ENCODE data around the gene FNIP2. TPM values are rescaled to one million over a fixed set of nuclear protein-coding genes. Genes with fewer than 3 reads are reported as not detected.
"Not testable (repeated sequence)": the region's sequence is repeated elsewhere in the genome, so short reads cannot be mapped to it uniquely, and the experiment has no call there.

FNIP2 gene
- total and polyA plus RNA-seq, 7 donors, result 15.6 to 92.1 (median 33.3) TPM

DNA sequence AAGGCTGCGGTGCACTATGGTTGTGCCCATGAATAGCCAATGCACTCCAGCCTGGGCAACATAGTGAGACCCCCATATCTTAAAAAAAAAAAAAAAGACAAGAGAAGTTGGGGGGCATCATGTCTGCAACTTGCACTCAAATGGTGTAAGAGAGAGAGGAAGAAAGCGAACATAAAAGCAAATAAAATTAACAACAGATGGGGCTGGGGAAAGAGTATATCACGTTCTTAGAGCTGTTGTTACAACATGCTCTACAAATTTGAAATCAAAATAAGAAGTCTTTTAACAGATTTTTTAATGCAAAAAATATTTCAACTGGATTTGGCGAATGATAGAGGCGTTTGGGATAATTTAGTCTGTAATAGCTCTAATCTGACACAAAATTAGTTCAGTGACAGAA lies 144.9 kb downstream of the FNIP2 start:
- no peaks in the 10 kb centered on the region for H3K36me3 ChIP-seq (ENCODE audit: insufficient read depth in 1 of 2, low read depth in 1 of 2)
- intact Hi-C loops (cut with DNase I), result loop anchor here in 1 of 2 donors (5.0 kb wide), 1 partner anchor 264 kb away; no protein-coding TSS in a partner anchor
- no peak overlapping the region for H3K27ac ChIP-seq
- no peaks in the 10 kb centered on the region for H3K9me3 ChIP-seq
- peak in 1 of 4 donors; percentile 21 for ATAC-seq
- TF ChIP-seq, protein P1, sequence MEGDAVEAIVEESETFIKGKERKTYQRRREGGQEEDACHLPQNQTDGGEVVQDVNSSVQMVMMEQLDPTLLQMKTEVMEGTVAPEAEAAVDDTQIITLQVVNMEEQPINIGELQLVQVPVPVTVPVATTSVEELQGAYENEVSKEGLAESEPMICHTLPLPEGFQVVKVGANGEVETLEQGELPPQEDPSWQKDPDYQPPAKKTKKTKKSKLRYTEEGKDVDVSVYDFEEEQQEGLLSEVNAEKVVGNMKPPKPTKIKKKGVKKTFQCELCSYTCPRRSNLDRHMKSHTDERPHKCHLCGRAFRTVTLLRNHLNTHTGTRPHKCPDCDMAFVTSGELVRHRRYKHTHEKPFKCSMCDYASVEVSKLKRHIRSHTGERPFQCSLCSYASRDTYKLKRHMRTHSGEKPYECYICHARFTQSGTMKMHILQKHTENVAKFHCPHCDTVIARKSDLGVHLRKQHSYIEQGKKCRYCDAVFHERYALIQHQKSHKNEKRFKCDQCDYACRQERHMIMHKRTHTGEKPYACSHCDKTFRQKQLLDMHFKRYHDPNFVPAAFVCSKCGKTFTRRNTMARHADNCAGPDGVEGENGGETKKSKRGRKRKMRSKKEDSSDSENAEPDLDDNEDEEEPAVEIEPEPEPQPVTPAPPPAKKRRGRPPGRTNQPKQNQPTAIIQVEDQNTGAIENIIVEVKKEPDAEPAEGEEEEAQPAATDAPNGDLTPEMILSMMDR (IDR thresholded peaks at IDR 0.05), result no peak
- H3K4me3 ChIP-seq, result no peak overlapping the region
- H3K27me3 ChIP-seq (ENCODE audit: insufficient read depth in 3 of 3, low read length in 2 of 3), result no peaks in the 10 kb centered on the region
- no peak for DNase-seq
- peaks cover 15% of the 10 kb centered on the region for H3K4me1 ChIP-seq
- 54 to 68% (median 66%) methylated on average over 5 of the region's 5 CpGs for WGBS, 3 donors

GRCh38 chr4:158914218-158914617 lies 145.4 kb downstream of the FNIP2 start:
- H3K4me3 ChIP-seq, result no peak overlapping the region
- H3K36me3 ChIP-seq (ENCODE audit: insufficient read depth in 1 of 2, low read depth in 1 of 2), result no peaks in the 10 kb centered on the region
- WGBS, 3 donors, result 32 to 44% (median 36%) methylated on average over 5 of the region's 5 CpGs
- ATAC-seq, result peak; percentile 45 to 88 (median 78)
- TF ChIP-seq, protein P1 (IDR thresholded peaks at IDR 0.05), result no peak
- H3K27me3 ChIP-seq (ENCODE audit: insufficient read depth in 3 of 3, low read length in 2 of 3), result no peaks in the 10 kb centered on the region
- intact Hi-C loops (cut with DNase I), result loop anchor here in 1 of 2 donors (5.0 kb wide), 1 partner anchor 263 kb away; no protein-coding TSS in a partner anchor
- H3K27ac ChIP-seq, result no peak overlapping the region
- peaks cover 15% of the 10 kb centered on the region for H3K4me1 ChIP-seq
- DNase-seq, result no peak
- H3K9me3 ChIP-seq, result no peaks in the 10 kb centered on the region

DNA sequence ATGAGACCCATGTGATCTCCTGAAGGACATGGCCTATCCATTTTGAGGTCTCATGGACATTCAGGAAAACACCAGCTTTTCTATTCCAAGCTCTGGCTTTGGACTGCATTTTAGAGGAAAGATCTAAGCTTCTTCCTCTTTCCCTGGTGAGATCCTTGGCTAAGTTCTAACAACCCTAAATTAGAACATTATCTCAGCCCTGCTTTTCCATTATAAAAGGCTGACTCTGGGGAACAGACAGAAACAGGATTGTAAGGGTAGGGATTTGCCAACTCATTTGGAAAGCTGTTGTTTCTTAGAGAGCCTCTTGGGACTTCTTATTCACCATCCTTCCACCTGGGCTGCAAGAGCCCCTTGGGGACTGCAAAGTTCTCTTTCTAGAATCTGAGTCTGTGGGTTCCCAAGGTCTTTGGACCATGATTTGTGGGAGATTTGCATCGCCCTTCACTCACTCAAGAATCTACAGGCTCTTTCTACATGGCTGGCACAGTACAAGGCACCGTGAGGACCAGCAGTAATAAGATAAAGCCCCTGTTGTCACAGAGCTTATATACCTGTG lies 146.9 kb downstream of the FNIP2 start:
- intact Hi-C loops (cut with DNase I), result no loop called here
- WGBS, 3 donors, result 82 to 94% (median 85%) methylated on average over 2 of the region's 2 CpGs
- Histone ChIP-seq H3K4me1 (peaks cover 15% of the 10 kb centered on the region), H3K4me3 (no peak overlapping the region), H3K27ac (no peak overlapping the region), H3K9me3 (no peaks in the 10 kb centered on the region), H3K36me3 (ENCODE audit: insufficient read depth in 1 of 2, low read depth in 1 of 2) (no peaks in the 10 kb centered on the region), H3K27me3 (ENCODE audit: insufficient read depth in 3 of 3, low read length in 2 of 3) (no peaks in the 10 kb centered on the region)
- no peak for ATAC-seq
- TF ChIP-seq, protein P1 (IDR thresholded peaks at IDR 0.05), result no peak
- no peak for DNase-seq

DNA sequence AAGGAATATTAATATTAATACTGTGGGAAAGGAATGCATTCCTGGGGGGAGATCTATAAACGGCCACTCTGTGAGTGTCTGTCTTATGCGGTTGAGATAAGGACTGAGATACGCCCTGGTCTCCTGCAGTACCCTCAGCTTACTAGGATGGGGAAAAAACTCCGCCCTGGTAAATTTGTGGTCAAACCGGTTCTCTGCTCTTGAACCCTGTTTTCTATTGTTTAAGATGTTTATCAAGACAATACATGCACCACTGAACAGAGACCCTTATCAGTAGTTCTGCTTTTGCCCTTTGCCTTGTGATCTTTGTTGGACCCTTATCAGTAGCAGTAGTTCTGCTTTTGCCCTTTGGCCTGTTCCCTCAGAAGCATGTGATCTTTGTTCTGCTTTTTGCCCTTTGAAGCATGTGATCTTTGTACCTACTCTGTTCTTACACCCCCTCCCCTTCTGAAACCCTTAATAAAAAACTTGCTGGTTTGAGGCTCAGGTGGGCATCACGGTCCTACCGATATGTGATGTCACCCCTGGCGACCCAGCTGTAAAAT lies 151.7 kb downstream of the FNIP2 start:
- intact Hi-C loops (cut with DNase I), result not testable (repeated sequence)
- WGBS, 3 donors, result 82 to 94% (median 87%) methylated on average over 8 of the region's 8 CpGs

DNA sequence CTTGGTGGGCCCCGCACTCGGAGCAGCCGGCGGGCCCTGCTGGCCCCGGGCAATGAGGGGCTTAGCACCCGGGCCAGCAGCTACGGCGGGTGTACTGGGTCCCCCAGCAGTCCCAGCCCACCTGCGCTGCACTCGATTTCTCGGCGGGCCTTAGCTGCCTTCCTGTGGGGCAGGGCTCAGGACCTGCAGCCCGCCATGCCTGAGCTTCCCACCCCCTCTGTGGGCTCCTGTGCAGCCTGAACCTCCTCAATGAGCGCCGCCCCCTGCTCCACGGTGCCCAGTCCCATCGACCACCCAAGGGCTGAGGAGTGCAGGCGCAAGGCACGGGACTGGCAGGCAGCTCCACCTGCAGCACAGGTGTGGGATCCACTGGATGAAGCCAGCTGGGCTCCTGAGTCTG lies 158.9 kb downstream of the FNIP2 start:
- H3K4me3 ChIP-seq; DNase-seq; ATAC-seq; H3K4me1 ChIP-seq; intact Hi-C loops (cut with DNase I); H3K27me3 ChIP-seq (ENCODE audit: insufficient read depth in 3 of 3, low read length in 2 of 3); H3K27ac ChIP-seq; H3K36me3 ChIP-seq (ENCODE audit: insufficient read depth in 1 of 2, low read depth in 1 of 2); H3K9me3 ChIP-seq: not testable (repeated sequence)
- WGBS, 3 donors, result 95 to 98% (median 98%) methylated on average over 13 to 19 of the region's 19 CpGs

More for the DNA sequence above, 151.7 kb downstream of the FNIP2 start:
- not testable (repeated sequence) for H3K4me1 ChIP-seq; ATAC-seq; H3K27me3 ChIP-seq (ENCODE audit: insufficient read depth in 3 of 3, low read length in 2 of 3); H3K36me3 ChIP-seq (ENCODE audit: insufficient read depth in 1 of 2, low read depth in 1 of 2); DNase-seq; H3K4me3 ChIP-seq; H3K27ac ChIP-seq; H3K9me3 ChIP-seq
